Stimulated activated CD8-positive, alpha-beta memory T cell treated with anti-CD3 and anti-CD28 coated beads, Interleukin-15, amount 100 ng/mL, for 24 hours (primary cell): ENCODE data around the gene ZNF239.
"Not testable (repeated sequence)": the region's sequence is repeated elsewhere in the genome, so short reads cannot be mapped to it uniquely, and the experiment has no call there.

ENCODE experiments used
- DNase-seq: peaks from one replicate; pipeline ENCODE4 v3.0.0-alpha.2; 2020; ENCODE audit warnings: low read depth

The ZNF239 gene

DNA sequence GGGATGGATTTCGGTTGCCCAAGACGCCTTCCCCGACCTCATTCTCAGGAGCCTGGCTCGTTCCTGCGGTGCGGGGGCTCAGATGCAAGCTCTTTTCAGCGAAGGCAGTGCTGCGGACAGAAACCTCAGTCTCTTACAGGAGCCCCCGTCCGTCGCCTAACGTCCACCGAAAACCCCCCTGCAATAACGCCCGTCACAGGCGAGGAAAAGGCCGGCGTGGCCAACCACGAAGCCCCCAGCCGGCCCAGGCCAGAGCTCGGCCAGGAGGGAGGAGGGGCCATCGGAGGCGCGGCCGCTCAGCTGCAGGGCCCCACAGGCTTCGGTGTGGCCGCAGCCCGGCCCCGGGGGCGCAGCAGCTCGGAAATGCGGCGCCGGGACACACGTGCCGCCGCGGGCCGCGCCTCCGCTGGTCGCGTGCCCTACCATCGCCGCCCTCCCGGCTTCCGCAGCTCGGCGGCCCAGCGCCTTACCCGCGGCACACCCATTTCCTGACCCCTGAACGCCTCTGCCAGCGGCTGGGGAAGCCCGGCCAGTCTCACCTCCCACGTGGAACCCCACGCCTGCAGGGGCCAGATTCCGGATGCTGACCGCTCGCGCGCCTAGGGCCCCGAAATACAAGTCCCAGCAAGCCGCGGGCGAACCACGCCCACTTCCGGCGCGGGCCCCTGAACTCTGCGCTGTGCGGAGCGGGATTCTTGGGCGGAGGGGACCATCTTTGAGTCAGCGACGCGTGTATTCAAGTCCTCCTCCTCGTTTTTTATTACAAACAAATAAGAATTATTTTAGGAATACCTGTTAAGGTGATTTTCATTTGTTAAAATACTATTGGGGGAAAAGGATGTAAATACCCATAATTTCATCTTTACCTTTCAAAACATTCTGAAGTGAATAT, at the start of gene ZNF239:
Gene ZNF239 (minus strand): TSS at position 616 of the 892 bp plus-strand sequence. CDS start 16,537 bp downstream, outside the sequence.
- DNase-seq: peak; percentile 69

DNA sequence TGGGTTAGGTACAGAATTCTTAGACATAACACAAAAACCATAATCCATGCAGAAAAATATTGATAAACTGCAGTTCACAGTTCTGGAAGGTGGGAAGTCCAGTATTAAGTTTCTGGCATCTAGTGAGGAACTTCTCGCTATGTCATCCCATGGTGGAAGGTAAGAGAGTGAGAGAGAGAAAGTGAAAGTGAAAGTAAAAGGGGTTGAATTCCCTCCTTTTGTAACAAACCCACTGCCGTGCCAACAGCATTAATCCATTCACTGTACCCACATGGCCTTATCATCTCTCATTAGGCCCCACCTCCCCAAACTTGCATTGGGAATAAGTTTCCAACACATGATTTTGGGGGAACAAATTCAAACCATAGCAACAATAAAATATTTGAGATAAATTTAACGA, 48.9 kb upstream of the ZNF239 start:
- DNase-seq: no peak

DNA sequence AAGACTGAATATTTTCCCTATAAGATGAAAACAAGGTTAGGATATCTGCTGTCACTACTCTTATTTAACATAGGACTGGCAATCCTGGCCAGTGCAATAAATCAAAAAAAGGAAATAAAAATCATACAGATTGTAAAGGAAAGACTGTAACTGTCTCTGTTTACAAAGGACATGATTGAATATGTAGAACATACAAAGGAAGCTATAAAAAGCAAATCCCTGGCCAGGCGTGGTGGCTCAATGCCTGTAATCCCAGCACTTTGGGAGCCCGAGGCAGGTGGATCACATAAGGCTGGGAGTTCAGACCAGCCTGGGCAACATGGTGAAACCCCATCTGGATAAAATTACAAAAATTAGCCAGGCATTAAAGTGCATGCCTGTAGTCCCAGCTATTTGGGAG, 47.6 kb upstream of the ZNF239 start:
- no peak for DNase-seq

DNA sequence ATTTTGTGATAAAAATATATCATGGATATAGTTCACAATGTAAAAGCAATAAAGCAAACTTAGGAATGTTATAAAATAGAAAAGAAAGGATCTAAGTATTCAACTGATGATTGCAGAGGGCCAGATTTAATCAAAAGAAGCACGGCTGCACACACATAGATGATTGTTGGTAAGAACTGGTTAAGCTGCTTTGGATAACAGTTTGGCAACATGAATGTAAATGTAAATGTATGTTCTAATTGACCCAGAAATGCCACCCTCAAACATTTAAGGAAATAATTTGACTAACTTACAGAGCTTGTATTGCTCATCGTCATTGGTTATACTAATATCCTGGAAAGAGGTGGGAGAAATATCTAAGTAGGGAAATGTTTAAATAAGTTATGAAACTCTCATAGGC, 45.0 kb upstream of the ZNF239 start:
- DNase-seq: no peak

DNA sequence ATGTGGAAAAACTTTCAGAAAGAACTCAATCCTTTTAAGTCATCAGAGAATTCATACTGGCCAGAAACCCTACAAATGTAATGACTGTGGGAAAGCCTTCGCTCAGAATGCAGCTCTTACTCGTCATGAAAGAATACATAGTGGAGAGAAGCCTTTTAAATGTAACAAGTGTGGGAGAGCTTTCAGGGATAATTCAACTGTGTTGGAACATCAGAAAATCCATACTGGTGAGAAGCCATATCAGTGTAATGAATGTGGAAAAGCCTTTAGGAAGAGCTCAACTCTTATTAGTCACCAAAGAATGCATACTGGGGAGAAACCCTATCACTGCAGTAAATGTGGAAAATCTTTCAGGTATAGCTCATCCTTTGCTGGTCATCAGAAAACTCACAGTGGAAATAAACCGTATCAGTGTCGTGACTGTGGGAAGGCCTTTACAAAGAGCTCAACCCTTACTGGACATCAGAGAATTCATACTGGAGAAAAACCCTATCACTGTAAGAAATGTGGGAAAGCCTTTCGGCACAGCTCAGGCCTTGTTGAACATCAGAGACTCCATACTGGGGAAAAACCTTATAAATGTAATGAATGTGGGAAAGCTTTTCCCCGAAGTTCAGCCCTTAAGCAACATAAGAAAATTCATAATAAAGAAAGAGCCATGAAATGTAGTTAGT, 42.4 kb upstream of the ZNF239 start:
- no peak for DNase-seq

DNA sequence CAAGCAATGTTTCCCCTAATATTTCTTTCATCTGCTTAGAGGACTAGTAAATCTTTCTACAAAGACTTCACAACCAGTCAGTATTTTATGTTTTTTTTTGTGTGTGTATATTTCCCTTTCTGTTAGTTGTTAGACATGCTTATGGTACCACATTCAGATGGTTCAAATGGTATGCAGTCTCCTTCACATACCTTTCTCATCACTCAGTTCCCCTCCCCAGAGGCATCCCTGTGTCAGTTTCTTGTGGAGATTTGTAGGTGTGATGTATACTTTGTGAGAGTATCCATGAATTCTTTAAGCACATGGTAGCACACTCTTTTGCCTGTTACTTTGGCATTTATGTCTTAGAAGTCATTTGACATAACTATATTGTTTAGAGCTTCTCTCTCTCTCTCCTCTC, 36.2 kb upstream of the ZNF239 start:
- no peak for DNase-seq

DNA sequence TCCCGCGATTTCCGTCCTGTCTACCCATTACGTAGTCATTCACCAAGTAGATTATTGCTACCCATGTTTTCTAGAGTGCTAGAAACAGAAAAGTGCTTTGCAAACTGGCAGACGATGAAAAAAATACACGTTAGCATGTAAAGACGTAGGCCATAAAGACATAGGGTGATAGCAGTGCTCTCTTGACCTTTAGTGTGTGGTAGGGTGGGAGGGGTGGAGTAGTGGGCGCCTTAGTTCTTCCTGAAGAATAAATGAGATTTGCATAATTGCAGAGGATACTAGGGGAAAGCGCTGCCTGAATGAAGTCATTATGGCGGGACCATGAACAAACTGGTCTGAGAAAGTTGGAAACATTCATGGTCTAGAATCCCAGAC, 32.8 kb upstream of the ZNF239 start:
- no peak for DNase-seq

DNA sequence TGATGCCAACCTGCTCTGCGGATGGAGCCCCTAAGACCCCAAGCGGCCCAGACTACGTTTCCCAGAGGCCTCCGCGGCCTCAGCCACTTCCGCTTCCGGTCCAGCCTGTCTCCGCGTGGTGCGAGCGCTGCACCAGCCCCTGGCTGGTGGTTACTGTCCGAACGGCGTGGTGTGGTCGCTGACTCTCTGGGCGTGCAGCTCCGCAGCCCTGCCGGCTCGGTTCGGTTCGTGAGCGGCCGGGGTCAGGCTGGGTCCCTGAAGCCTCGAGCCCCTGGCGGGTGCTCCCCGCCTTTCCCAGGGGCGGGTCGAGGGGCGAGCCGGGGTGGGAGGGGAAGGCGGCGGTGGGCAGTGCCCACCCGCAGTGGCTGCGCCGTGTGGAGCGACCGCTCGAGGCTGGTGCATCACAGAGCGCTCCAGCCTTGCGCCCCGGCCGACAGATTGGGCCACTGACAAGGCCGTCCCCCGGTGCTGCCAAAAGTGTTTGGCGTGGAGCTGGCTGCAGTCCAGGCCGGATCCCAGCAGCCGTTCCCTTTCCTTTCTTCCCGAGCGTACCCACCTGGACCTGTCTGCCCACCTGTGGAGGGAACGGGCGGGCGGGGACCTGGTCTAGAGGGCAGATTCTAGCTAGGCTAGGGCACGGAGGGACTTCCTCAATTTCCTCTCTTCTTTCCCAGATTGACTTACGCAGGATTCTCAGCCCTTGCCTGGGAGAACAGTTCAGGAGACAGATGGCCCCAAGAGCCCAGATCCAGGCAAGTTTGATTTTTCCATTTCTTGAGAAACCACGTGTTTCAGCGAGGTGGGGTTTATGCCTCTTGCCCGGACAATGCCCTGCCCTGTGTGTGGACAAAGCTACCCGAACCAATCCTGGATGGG, 32.1 kb upstream of the ZNF239 start, which contains the start of gene ZNF485:
Gene ZNF485 (plus strand): TSS at position 116 of the 876 bp plus-strand sequence. CDS start 613 bp downstream, at position 729.
- peak; percentile 44 for DNase-seq

DNA sequence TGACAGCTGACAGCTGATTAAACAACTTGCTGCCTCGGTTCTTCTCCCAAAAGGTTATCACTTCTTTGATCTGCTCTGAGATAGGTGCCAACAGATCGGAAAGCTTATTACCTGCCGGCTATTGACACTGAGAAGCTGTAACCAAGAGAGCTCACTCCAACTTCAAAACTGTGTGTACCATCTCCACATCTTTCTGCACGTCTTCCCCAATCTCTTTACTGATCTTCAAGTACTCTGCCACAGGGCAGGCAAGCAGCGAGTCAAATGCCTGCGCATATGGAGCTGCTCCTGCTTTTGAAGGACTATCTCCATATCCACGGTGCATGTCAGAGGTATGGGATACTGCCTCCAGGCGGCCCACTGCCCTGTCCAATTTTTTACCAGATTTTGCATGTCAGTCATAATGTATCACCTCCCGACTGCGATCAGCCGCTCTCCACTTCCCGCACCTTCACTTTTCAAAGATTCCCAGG, 31.5 kb upstream of the ZNF239 start:
- no peak for DNase-seq

DNA sequence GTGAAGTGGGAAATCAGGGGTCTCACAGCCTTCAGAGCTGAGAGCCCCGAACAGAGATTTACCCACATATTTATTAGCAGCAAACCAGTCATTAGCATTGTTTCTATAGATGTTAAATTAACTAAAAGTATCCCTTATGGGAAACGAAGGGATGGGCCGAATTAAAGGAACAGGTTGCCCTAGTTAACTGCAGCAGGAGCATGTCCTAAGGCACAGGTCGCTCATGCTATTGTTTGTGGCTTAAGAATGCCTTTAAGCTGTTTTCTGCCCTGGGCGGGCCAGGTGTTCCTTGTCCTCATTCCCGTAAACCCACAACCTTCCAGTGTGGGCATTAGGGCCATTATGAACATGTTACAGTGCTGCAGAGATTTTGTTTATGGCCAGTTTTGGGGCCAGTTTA, 27.2 kb upstream of the ZNF239 start:
- not testable (repeated sequence) for DNase-seq

DNA sequence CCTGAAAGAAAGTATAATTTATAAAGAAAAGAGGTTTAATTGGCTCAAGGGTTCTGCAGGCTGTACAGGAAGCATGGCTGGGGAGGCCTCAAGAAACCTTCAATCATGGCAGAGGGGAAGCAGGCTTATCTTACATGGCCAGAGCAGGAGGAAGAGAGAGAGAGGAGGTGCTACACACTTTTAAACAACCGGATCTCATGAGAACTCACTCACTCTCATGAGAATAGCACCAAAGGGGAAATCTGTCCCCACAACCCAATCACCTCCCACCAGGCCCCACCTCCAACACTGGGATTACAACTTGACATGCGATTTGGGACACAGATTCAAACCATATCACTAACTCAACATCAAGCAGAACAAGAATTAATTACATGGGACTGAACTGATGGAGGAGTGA, 24.9 kb upstream of the ZNF239 start:
- no peak for DNase-seq

DNA sequence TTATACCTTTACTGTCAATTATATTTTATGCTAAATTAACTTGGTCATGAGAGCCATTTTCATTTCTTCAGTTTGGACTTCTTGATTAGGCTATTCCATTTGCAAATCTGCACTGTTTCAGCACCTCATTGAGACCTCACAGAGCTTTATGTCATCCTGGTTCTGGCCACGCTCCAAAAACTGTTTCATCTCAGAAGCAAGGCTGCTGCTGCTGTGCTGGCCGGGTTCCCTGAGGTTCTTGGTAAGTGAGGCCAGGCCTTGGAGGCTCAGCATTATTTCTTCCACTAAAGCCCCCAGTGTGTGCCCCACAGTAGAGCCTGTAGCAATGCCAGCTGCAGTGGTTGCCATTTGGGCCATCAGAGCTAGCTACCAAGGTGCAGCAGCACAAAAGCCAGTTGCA, 24.0 kb upstream of the ZNF239 start:
- no peak for DNase-seq

DNA sequence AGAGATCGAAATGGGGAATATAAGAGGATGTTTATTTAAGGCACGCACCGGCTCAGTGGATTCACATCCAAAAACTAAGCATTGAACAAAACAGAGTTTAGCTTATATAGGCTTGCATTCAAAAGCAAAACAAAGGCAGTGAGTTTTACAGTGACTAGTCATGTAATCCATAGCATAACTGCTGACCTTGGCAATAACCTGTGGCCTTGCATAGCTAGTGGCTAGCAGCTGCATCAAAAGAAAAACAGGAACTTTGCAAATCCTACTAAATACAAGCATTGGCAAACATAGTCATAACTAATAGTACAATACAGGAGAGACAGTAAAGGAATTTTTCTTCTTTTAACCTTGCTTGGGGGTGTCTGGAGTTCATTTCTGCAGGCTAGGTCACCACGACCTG, 22.1 kb upstream of the ZNF239 start:
- no peak for DNase-seq

DNA sequence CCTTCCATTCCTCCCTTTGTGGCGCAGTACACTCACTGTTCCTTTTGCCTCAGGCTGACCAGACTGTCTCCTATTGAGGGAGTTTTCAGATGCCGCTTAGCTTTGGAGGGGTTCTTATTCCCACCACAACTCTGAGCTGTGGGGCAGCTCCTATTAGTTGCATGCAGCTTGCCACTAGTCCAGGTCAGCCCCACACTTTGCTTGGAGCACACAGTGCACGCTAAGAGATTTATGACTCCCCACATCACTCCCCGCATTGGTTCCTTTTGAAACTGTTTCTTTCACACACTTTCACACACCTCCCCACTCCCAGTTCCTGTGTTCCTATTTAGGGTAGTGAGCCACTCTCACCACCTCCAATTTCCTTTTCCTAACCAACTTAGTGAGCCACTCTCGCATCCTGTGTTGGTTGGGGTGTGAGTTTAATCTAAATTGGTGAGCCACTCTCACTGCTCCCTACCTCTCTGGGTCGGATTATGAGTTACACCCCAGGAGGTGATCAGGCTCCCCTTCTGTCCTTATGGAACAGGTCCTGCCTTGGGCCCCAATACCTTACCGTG, 21.4 kb upstream of the ZNF239 start:
- DNase-seq: no peak

DNA sequence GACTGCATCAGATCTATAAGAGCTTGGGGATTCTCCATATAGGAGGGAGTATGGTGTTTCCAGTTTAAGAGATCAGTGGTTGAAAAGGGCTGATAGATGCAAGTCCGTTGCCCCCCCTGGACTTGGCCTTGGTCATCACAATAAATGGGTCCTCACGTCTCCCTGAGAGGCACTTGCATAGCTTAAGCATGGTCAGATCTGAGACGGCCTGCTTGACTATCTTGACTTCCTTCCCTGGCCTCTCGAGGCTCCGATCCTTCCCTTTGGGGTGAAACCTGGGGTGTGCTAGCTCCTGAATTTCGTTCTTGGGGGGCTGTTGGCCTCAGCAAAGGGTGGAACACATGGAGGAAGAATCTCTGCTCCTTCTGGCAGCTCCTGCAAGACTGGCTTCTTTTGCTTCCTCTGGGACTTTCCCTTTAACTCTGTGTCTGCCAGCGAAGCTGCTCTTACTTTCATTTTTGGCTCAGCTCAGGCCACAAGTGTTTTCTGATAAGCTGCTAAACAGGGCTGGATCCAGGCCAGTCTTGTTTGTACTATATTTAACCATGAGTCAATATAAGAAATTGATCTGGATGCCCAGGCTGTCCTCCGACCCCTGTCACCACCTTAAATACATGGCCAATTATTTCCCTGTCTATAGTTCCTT, 20.7 kb upstream of the ZNF239 start:
- DNase-seq: no peak

DNA sequence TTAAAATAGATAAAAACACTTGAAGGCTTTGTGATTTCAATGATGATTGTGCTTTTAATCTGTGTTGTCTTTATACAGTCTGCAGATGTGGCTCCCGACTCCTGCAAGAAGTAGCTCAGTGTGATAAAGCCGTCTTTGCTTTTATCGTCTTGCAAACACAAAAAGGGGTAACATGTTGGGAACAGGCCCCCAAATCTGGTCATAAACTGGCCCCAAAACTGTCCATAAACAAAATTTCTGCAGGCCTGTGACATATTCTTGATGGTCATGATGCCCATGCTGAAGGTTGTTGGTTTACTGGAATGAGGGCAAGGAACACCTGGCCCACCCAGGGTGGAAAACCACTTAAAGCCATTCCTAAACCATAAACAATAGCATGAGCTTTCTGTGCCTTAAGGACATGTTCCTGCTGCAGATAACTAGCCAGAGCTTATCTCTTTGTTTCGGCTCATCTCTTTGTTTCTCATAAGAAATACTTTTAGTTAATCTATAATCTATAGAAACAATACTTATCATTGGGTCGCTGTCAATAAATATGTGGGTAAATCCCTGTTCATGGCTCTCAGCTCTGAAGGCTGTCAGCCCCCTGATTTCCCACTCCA, 17.0 kb upstream of the ZNF239 start:
- DNase-seq: no peak

DNA sequence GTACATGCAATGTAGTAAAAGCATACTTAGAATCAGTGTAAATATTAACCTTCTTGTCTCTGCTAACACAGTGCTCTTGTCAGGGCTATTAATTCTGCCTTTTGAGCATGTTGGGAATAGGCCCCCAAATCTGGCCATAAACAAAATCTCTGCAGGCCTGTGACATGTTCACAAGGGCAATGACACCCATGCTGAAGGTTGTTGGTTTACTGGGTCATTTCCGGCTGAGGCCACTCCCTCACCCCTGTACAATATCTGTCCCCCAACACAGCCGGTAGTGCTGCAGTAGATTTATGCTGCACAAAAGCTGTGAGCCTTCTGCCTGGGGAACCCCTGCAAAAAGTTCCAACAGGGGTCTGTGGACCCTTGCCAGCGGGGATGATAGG, 12.3 kb upstream of the ZNF239 start:
- not testable (repeated sequence) for DNase-seq

DNA sequence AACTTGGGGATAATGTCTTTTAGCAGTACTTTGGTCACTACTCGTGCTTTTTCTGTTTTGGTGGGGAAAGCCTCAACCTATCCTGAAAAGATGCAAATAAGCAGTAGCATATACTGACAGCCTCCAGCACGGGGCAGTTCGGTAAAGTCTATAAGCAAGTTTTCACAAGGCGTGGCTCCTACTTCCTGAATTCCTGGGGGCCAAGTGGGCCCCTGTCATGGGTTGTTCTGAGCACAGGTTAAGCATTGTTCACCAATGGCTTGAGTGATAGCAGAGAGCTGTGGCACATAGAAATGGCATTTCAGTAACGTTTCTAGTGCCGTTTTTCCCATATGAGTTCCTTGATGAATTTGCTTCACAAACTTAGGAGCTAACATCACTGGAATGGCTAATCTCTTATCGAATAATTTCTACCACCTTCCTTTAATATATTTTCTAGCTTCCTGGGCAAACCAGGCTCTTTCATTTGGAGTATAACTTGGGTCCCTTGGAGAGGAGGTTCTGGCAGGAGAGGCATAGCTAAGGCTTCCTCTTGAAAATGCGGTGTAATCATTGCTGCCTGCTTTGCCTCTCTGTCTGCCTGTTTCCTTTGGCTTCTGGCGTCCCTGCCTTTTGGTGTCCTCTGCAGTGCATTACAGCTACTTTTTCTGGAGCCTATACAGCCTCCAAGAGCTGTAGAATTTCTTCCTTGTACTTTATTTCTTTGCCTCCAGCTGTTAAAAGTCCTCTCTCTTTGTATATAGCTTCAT, 11.7 kb upstream of the ZNF239 start:
- no peak for DNase-seq

DNA sequence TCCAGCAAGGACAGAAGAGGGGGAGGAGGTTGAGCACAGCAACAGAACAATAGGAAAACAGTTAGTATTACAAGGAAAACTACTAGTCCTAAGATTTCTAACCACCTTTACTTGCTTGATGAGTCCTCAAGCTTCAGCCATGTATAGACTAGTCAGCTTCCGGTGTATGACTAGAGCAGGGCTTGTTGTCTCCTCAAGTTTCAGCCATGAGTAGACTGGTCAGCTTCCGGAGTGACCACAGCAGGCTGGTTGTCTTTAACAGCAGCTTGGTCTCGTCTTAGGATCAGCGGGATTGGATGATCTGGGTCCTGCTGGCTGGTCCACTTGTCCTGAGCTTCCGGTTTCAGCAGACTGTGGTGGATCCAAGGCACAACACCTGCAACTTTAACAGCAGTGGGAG, 10.6 kb upstream of the ZNF239 start:
- no peak for DNase-seq

DNA sequence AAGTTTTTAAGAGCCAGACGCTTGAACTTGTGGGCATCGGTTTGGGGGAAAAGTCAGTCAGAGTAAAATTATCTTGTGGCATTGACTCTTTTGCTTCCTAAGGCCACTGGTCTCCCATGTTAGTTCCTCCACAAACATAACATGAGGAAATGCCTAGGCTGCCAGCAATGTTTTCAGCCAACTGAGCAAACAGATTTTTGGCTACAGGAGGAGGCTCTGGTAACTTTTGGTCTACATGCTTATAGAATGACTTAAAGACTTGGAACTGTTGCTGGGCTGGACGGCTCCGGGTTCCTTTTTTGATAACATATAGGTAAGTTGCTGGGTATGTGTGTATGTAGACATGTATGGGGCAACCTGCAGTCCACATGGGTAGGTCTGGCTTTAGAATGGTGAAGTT, 9.6 kb upstream of the ZNF239 start:
- DNase-seq: no peak
